Stomach (tissue), 9 donors: ENCODE data around the gene MBD6. TPM values are rescaled to one million over a fixed set of nuclear protein-coding genes. Genes with fewer than 3 reads are reported as not detected.
"Not testable (repeated sequence)": the region's sequence is repeated elsewhere in the genome, so short reads cannot be mapped to it uniquely, and the experiment has no call there.

ENCODE experiments used
- DNase-seq, 2 donors: peaks; one replicate each; pipeline versions ENCODE4 v3.0.0 to v3.0.0-alpha.2; 2013 to 2019
- H3K27ac ChIP-seq, 5 donors: fragments of 200-600 bp in 4 of 5; sonication (generic) in 4 of 5; one replicate each; pipeline ENCODE4 v1.5.1; 2013 to 2019; ENCODE audit warnings: mild to moderate bottlenecking in 1 of 5, moderate library complexity in 1 of 5
- H3K27me3 ChIP-seq, 3 donors: fragments of 200-600 bp; sonication (generic); one replicate each; pipeline ENCODE4 v1.5.1; 2017 to 2019; ENCODE audit warnings: mixed run types in 1 of 3
- H3K36me3 ChIP-seq, 4 donors: fragments of 200-600 bp; sonication (generic); 1 replicate in 3 of 4; 2 replicates in 1 of 4; pipeline ENCODE4 v1.5.1; 2016 to 2019
- H3K4me1 ChIP-seq, 4 donors: fragments of 200-600 bp; sonication (generic); one replicate each; pipeline ENCODE4 v1.5.1; 2016 to 2019
- H3K4me3 ChIP-seq, 4 donors: fragments of 200-600 bp; sonication (generic) in 3 of 4; one replicate each; pipeline ENCODE4 v1.5.1; 2016 to 2019; ENCODE audit warnings: mild to moderate bottlenecking in 1 of 4
- H3K9me3 ChIP-seq, 4 donors: fragments of 200-600 bp; sonication (generic); one replicate each; pipeline ENCODE4 v1.5.1; 2016 to 2019
- EP300 ChIP-seq: sonication (generic); formaldehyde crosslinking; IDR thresholded peaks from one replicate; pipeline ENCODE4 v1.6.1; 2017; ENCODE audit warnings: antibody characterized with exemption
- POLR2A ChIP-seq, 4 donors: fragments of 450-650 bp; IDR thresholded peaks; one replicate each; pipeline ENCODE4 v1.6.1; 2016; ENCODE audit warnings: antibody characterized with exemption in 4 of 4, control low read depth in 2 of 4, mild to moderate bottlenecking in 1 of 4, moderate library complexity in 1 of 4
- POLR2AphosphoS5 ChIP-seq, 3 donors: sonication (generic); formaldehyde crosslinking; IDR thresholded peaks; one replicate each; pipeline ENCODE4 v1.6.1; 2016; ENCODE audit warnings: antibody characterized with exemption in 3 of 3
- WGBS, 5 donors: extraction: QIAGEN DNeasy Blood & Tissue Kit in 3 of 5; methylation state at CpG; one replicate each; pipeline versions ENCODE4 v1.1.5 to v1.1.7; 2013 to 2018; 5-methylcytosine and 5-hydroxymethylcytosine counted together
- intact Hi-C: fragments of 100-400 bp; cut with DNase I; formaldehyde crosslinking; loops from one replicate; pipeline ENCODE4 v1.15.1; 2023; ENCODE audit warnings: low total_unique reads
- polyA plus RNA-seq, 3 donors: library from polyadenylated mRNA; stranded (reverse); fragments of 200-250 nt; gene quantifications; one replicate each; pipeline ENCODE4 v1.2.3, GENCODE V29; 2013
- total RNA-seq, 5 donors: library from RNA; depleted of rRNA; stranded (reverse); fragments of >200 nt; gene quantifications; one replicate each; pipeline versions ENCODE4 v1.1.0 to v1.2.3, GENCODE V29; 2014 to 2016
- TF ChIP-seq, protein P1 (sequence below), 7 experiments: fragments of 450-650 bp in 4 of 7; fragments of 200-600 bp in 3 of 7; sonication (generic) in 3 of 7; IDR thresholded peaks; one replicate each; pipeline ENCODE4 v1.5.1; 2016 to 2019; ENCODE audit warnings: antibody characterized with exemption in 7 of 7, control low read depth in 2 of 7, mild to moderate bottlenecking in 1 of 7
- donor health status: healthy with polysubstance abuse.
- donor health status: Bipolar disorder and iron deficiency.
- donor health status: healthy.

The MBD6 gene
- total and polyA plus RNA-seq, 8 donors, result 4.8 to 129 (median 29.8) TPM

DNA sequence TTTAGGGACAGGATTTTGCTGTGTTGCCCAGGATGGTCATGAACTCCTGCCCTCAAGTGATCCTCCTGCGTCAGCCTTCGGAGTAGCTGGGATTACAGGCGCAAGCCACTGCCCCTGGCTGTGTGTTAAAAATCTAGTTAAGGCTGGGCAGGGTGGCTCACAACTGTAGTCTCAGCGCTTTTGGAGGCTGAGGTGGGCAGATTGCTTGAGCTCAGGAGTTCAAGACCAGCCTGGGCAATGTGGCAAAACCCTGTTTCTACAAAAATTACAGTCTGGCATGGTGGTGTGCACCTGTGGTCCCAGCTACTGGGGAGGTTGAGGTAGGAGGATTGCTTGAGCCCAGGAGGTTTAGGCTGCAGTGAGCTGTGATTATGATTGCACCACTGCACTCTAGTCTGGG is 11.5 kb upstream of the MBD6 start:
- DNase-seq, result no peak
- Histone ChIP-seq H3K27ac (no peak overlapping the region), H3K9me3 (no peaks in the 10 kb centered on the region), H3K36me3 (peaks cover 59 to 91% (median 87%) of the 10 kb centered on the region in 4 donors), H3K4me3 (no peak overlapping the region), H3K4me1 (peaks cover 0 to 20% (median 5%) of the 10 kb centered on the region in 4 donors), H3K27me3 (no peaks in the 10 kb centered on the region)
- intact Hi-C loops, result no loop called here
- no peak for TF ChIP-seq POLR2AphosphoS5 (IDR thresholded peaks at IDR 0.05)
- TF ChIP-seq EP300, result no peak
- no peak for TF ChIP-seq POLR2A (IDR thresholded peaks at IDR 0.05)
- TF ChIP-seq, protein P1, sequence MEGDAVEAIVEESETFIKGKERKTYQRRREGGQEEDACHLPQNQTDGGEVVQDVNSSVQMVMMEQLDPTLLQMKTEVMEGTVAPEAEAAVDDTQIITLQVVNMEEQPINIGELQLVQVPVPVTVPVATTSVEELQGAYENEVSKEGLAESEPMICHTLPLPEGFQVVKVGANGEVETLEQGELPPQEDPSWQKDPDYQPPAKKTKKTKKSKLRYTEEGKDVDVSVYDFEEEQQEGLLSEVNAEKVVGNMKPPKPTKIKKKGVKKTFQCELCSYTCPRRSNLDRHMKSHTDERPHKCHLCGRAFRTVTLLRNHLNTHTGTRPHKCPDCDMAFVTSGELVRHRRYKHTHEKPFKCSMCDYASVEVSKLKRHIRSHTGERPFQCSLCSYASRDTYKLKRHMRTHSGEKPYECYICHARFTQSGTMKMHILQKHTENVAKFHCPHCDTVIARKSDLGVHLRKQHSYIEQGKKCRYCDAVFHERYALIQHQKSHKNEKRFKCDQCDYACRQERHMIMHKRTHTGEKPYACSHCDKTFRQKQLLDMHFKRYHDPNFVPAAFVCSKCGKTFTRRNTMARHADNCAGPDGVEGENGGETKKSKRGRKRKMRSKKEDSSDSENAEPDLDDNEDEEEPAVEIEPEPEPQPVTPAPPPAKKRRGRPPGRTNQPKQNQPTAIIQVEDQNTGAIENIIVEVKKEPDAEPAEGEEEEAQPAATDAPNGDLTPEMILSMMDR (IDR thresholded peaks at IDR 0.05), result no peak
- 93 to 99% (median 97%) methylated on average over 4 of the region's 4 CpGs for WGBS, 5 donors

DNA sequence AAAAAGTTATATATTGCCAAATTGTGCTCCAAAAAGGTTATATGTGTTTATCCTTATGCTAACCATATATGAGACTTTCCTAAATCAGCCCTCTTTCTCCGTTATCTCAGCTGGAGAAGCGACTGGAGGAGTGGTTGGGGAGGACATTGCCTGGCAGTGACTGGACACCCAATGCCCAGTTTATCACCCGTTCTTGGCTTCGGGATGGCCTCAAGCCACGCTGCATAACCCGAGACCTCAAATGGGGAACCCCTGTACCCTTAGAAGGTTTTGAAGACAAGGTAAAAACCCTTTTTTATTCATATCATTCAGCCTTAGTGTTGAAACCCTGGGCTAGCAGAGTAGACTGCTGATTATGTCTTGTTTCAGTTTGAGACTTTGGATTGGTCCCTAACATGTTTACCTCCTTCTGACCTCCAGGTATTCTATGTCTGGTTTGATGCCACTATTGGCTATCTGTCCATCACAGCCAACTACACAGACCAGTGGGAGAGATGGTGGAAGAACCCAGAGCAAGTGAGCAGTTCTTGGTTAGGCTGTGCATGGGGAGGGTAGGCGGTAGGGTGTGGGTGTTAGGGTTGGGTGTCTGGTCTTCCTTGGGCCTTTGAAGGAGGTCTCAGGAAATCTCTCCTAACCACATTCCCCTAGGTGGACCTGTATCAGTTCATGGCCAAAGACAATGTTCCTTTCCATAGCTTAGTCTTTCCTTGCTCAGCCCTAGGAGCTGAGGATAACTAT is 10.9 kb upstream of the MBD6 start:
- Histone ChIP-seq H3K4me3 (no peak overlapping the region), H3K4me1 (peaks cover 0 to 26% (median 10%) of the 10 kb centered on the region in 4 donors), H3K27ac (no peak overlapping the region), H3K36me3 (peaks cover 62 to 92% (median 88%) of the 10 kb centered on the region in 4 donors), H3K27me3 (no peaks in the 10 kb centered on the region), H3K9me3 (no peaks in the 10 kb centered on the region)
- no peak for TF ChIP-seq POLR2A (IDR thresholded peaks at IDR 0.05)
- no peak for TF ChIP-seq POLR2AphosphoS5 (IDR thresholded peaks at IDR 0.05)
- TF ChIP-seq EP300, result no peak
- TF ChIP-seq, protein P1 (IDR thresholded peaks at IDR 0.05), result no peak
- no peak for DNase-seq
- intact Hi-C loops, result no loop called here
- 92 to 97% (median 96%) methylated on average over 6 to 7 of the region's 7 CpGs for WGBS, 5 donors

DNA sequence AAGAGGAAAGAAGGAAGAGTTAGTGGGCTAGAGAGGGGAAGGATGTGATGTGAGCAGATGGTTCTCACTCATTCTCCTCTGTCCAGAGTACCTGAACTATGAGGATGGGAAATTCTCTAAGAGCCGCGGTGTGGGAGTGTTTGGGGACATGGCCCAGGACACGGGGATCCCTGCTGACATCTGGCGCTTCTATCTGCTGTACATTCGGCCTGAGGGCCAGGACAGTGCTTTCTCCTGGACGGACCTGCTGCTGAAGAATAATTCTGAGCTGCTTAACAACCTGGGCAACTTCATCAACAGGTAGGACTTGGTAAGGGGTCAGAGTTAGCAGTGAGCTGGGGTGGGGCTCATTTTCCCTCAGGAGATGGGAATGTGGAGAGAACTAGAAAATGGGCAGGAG is 10.0 kb upstream of the MBD6 start:
- Histone ChIP-seq H3K36me3 (peaks cover 70 to 100% (median 96%) of the 10 kb centered on the region in 4 donors), H3K27me3 (no peaks in the 10 kb centered on the region), H3K27ac (no peak overlapping the region), H3K4me3 (no peak overlapping the region), H3K4me1 (peaks cover 7 to 35% (median 20%) of the 10 kb centered on the region in 4 donors), H3K9me3 (no peaks in the 10 kb centered on the region)
- no peak for DNase-seq
- intact Hi-C loops, result no loop called here
- WGBS, 5 donors, result 85 to 92% (median 89%) methylated on average over 6 of the region's 6 CpGs
- TF ChIP-seq, protein P1 (IDR thresholded peaks at IDR 0.05), result no peak
- no peak for TF ChIP-seq POLR2A (IDR thresholded peaks at IDR 0.05)
- TF ChIP-seq POLR2AphosphoS5 (IDR thresholded peaks at IDR 0.05), result no peak
- no peak for TF ChIP-seq EP300

DNA sequence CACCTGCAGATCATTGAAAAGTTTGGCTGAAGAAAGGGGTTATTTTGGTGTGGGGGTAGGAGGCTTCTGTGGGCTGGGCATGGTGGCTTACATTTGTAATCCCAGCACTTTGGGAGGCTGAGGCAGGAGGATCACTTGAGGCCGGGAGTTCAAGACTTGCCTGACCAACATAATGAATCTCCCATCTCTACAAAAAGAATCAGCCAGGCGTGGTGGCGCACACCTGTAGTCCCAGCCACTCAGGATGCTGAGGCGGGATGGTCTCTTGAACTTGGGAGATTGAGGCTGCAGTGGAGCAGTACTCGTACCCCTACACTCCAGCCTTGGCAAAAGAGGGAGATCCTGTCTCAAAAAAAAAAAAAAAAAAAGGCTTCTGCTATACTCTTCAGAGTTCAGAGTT is 9.4 kb upstream of the MBD6 start:
- H3K27me3 ChIP-seq, result no peaks in the 10 kb centered on the region
- H3K9me3 ChIP-seq, result no peaks in the 10 kb centered on the region
- H3K4me3 ChIP-seq, result no peak overlapping the region
- H3K27ac ChIP-seq, result no peak overlapping the region
- no peak for DNase-seq
- WGBS, 5 donors, result 87 to 97% (median 93%) methylated on average over 5 of the region's 5 CpGs
- intact Hi-C loops, result no loop called here
- TF ChIP-seq, protein P1 (IDR thresholded peaks at IDR 0.05), result no peak
- TF ChIP-seq EP300 (no peak), POLR2A (IDR thresholded peaks at IDR 0.05) (no peak), POLR2AphosphoS5 (IDR thresholded peaks at IDR 0.05) (no peak)
- H3K4me1 ChIP-seq, result peaks cover 13 to 41% (median 26%) of the 10 kb centered on the region in 4 donors
- H3K36me3 ChIP-seq, result peaks cover 75 to 99% (median 97%) of the 10 kb centered on the region in 4 donors

DNA sequence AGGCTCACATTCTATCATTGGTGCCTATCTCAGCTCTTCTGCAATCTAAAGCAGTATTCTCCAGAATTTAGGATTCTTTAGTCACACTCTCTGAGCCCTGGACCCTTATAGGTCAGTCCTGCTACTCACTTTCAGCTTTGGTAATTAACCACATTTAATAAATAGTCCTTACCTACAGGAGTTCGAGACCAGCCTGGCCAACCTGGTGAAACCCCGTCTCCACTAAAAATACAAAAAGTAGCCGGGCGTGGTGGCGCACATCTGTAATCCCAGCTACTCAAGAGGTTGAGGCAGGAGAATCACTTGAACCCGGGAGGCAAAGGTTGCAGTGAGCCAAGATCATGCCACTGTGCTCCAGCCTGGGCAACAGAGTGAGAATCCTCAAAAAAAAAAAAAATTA is 8.9 kb upstream of the MBD6 start:
- Histone ChIP-seq H3K36me3 (peaks cover 75 to 97% (median 94%) of the 10 kb centered on the region in 4 donors), H3K4me1 (peaks cover 17 to 45% (median 30%) of the 10 kb centered on the region in 4 donors)
- DNase-seq, intact Hi-C loops, H3K4me3 ChIP-seq, H3K9me3 ChIP-seq, H3K27me3 ChIP-seq, H3K27ac ChIP-seq: not testable (repeated sequence)
- WGBS, 5 donors, result 90 to 98% (median 94%) methylated on average over 6 of the region's 6 CpGs

DNA sequence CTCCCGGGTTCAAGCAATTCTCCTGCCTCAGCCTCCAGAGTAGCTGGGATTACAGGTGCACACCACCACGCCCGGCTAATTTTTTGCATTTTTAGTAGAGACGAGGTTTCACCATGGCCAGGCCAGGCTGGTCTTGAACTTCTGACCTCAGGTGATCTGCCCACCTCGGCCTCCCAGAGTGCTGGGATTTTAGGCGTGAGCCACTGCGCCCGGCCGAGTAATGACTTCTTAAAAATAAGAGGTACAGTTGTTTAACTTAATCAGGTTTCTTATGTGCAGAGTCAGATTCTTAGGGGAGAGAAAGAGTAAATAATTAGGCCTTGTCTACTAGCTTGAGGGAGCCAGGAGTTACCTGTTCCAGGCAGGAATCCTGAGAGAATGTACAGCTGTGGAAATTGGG is 8.4 kb upstream of the MBD6 start:
- Histone ChIP-seq H3K36me3 (peaks cover 75 to 91% (median 88%) of the 10 kb centered on the region in 4 donors), H3K4me1 (peaks cover 22 to 51% (median 35%) of the 10 kb centered on the region in 4 donors)
- H3K9me3 ChIP-seq, H3K4me3 ChIP-seq, H3K27me3 ChIP-seq, DNase-seq, intact Hi-C loops, H3K27ac ChIP-seq: not testable (repeated sequence)
- 87 to 94% (median 90%) methylated on average over 9 of the region's 9 CpGs for whole genome bisulfite sequencing, 5 donors
